Esophagus mucosa (tissue), 1 donor: ENCODE data around the gene MAN2A2. TPM values are rescaled to one million over a fixed set of nuclear protein-coding genes. Genes with fewer than 3 reads are reported as not detected.
"Not testable (repeated sequence)": the region's sequence is repeated elsewhere in the genome, so short reads cannot be mapped to it uniquely, and the experiment has no call there.

ENCODE experiments used
- ATAC-seq: fragments of 200-7000 bp; cut with Tn5 transposase; one replicate; pipeline ENCODE4 v1.9.1; 2020
- total RNA-seq: library from RNA; stranded (reverse); gene quantifications from one replicate; pipeline ENCODE4 v1.2.4, GENCODE V29; 2023
- donor health status: DM: yes; HTN: yes; CAD: no.

Gene MAN2A2
- total RNA-seq, 1 donor from 2014 or later: 15.3 TPM

GRCh38 chr15:90884719-90885431, 18.2 kb upstream of the MAN2A2 start:
- peak; percentile 5 for ATAC-seq

DNA sequence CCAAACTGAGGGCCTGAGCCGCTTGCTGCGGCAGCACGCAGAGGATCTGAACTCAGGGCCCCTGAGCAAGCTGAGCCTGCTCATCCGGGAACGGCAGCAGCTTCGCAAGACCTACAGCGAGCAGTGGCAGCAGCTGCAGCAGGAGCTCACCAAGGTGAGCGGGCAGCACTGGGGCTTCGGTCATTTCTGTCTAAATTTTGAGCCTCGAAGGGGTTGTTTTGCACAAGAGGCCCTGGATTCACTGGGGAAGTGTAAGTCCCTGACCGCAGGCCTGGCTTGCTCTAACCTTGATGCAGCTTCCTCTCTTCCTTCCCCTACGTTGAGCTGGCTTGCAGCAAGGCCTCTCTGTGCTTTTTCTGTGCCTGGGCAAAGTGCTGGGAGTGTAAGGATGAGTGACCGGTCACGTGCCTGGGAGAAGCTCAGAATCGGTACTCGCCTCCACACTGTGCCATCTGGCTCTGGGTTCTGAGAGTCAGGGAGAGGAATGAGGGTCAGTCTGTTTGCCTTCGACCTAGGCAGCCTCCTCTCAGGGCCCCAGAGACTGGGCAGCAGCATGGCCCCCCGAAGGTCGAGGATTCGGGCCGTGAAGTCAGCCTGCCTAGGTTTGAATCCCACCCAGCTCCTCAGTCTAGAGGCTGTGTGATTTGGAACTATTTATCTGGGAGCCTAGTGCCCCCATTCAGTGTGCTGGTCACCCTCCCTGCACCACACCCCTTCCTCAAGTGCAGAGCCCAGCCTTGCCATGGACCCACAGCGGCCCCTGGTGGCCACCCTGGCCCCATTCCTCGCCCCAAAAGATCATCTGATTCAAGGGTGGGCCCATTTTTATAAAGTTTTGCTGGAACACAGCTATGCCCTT, 17.4 kb upstream of the MAN2A2 start:
- ATAC-seq: peak; percentile 63

DNA sequence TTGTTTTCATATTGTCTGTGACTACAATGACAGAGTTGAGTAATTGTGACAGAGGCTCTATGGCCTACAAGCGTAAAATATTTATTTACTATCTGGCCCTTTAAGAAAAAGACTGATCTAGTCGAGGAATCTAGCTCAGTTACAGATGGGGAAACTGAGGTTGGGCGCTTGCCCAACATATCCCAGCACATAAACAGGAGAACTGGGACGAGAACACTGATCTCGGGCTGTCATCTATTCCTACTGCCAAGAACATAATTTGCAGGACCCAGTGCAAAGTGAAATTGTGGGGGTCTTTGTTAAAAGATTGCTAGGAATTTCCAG, 16.8 kb upstream of the MAN2A2 start:
- ATAC-seq: no peak

- no peak for ATAC-seq
Measured at GRCh38 chr15:90887037-90887481, 16.0 kb upstream of the MAN2A2 start.

DNA sequence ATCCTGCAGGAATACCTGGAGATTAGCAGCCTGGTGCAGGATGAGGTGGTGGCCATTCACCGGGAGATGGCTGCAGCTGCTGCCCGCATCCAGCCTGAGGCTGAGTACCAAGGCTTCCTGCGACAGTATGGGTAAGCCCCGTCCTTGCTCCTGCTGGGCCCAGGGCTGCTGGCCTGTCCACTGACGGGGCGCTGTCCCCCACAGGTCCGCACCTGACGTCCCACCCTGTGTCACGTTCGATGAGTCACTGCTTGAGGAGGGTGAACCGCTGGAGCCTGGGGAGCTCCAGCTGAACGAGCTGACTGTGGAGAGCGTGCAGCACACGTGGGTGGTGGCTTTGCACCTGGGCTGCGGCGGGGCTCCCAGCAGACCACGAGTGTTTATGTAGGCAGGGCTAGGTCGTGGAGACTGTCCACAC, 13.8 kb upstream of the MAN2A2 start:
- no peak for ATAC-seq

DNA sequence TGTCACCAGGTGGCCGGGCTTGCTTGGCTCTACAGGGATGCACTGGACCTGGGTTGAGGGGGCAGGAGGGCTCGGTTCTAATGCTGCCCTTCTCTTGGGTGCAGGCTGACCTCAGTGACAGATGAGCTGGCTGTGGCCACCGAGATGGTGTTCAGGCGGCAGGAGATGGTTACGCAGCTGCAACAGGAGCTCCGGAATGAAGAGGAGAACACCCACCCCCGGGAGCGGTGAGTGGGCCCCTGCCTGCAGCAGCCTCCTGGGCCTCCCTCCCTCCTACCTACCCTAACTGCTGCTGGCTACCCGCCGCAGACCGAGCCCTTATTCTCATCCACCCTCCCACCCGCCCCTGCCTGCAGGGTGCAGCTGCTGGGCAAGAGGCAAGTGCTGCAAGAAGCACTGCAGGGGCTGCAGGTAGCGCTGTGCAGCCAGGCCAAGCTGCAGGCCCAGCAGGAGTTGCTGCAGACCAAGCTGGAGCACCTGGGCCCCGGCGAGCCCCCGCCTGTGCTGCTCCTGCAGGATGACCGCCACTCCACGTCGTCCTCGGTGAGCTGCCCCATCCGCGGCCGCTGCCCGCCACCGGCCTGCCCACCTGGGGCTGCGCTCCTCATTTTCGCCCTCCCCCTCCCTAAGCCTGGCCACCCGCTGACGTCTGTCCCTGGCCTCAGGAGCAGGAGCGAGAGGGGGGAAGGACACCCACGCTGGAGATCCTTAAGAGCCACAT, 13.2 kb upstream of the MAN2A2 start:
- ATAC-seq: no peak

- no peak for ATAC-seq
Measured at GRCh38 chr15:90890839-90891238, 12.3 kb upstream of the MAN2A2 start.

DNA sequence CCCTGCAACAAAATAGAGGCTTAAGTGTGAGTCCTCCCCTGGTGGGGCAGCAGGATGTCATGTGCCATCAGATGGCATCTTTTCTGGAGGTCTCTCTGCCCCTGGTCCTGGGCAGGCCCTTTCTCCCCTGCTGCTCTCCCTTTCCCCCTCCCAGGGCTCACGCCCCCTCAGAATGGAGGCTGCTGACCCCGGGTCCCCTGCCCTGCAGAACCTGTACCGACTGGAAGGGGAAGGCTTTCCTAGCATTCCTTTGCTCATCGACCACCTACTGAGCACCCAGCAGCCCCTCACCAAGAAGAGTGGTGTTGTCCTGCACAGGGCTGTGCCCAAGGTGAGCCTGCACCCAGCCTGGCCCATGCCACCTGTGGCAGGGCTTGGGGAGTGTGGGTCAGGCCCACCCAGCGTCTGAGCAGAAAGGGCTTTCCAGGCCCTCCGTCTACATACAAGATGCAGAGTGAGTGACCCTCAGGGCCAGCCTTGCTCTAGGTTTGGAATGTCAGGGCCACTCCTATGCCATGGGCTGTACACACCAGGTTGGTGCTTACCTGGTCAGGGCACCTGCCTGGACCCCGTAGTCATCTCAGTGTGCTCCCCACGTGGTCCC, 11.7 kb upstream of the MAN2A2 start:
- peak; percentile 6 for ATAC-seq

- ATAC-seq: no peak
Measured at GRCh38 chr15:90892023-90892422, 11.1 kb upstream of the MAN2A2 start.

- no peak for ATAC-seq
Measured at GRCh38 chr15:90892498-90893174, 10.5 kb upstream of the MAN2A2 start.

- ATAC-seq: no peak
Measured at GRCh38 chr15:90893175-90894090, 9.7 kb upstream of the MAN2A2 start.

DNA sequence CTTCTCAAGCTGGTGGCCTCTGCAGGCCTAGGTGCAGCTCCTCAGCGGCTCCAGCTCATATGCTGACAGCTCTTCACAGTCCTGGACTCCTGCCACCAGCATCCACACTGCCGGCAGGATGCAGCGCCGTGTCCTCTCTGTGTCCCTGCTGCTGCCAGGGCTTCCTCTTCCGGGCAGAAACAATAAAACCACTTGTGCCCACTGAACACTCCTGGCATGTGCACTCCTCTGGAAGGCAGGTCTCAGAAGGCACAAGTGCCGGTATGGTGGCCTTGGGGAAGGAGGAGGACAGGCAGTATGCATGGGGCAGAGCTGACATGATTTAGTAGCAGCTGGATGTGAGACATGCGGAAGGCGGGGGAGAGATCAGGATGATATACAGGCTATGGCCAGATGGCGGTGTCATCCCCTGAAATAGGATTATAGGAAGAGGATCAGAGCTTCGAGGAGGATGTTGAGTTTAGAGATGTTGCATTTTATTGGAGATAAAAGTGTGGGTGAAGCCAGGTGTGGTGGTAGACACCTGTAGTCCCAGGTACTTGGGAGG, 7.5 kb upstream of the MAN2A2 start:
- ATAC-seq: no peak

GRCh38 chr15:90897131-90897655, 5.9 kb upstream of the MAN2A2 start:
- ATAC-seq: not testable (repeated sequence)

GRCh38 chr15:90901175-90902039, 1.7 kb upstream of the MAN2A2 start:
- no peak for ATAC-seq

- ATAC-seq: peak; percentile 92
Measured at GRCh38 chr15:90902040-90902839, 862 bp upstream of the MAN2A2 start.

DNA sequence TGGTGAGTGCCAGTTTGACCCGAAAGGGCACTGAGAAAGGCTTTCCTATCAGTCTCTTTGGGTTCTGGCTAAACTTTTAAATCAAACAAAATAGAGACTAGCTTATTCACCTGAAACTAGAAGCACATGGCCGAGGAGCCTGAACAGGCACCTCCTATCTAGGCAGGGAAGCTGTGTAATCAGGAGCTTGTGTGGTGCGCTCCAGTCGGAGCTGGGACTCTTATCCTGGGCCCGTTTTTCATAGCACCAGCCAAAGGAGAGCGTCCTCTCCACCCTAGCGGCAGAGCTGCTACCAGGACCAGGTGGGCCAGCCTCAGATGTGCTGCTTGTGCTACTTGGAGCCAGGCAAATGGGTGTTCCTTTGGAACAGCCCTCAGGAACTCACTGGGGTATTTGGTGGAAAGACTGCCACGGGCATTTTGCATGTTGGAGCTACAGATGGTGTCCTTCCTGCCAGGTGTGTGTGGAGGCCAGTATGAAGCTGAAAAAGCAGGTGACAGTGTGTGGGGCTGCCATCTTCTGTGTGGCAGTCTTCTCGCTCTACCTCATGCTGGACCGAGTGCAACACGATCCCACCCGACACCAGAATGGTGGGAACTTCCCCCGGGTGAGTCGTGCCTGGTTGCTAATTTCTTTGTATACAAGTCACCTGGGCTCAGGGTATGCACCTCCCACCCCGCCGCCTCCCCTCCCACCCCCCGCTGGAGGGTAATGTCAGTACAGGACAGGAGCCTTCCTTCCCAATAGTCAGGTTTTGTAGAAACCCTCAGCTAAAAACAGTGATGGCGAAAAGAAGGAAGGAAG, 833 bp downstream of the MAN2A2 start:
- ATAC-seq: peak; percentile 24

- no peak for ATAC-seq
Measured at GRCh38 chr15:90904746-90905145, 1.6 kb downstream of the MAN2A2 start.
